Activated B cell treated with CpG ODN at 0.5 μM for 24 hours (primary cell): ENCODE data around the gene ZNF189. TPM values are rescaled to one million over a fixed set of nuclear protein-coding genes. Genes with fewer than 3 reads are reported as not detected.

Source experiments
- ATAC-seq: fragments of 200-7000 bp; cut with Tn5 transposase; one replicate; pipeline ENCODE4 v1.10.0; 2021; ENCODE audit warnings: low read depth, mild to moderate bottlenecking, moderate library complexity
- CTCF ChIA-PET: fragments of 350-600 bp; sonication (Branson Sonifier 250); formaldehyde crosslinking; loops from one replicate; lab custom pipeline; 2021; ENCODE audit warnings: antibody characterized with exemption; lab: Charles Lee
- POLR2A ChIA-PET: fragments of 350-600 bp; sonication (Branson Sonifier 250); formaldehyde crosslinking; loops from one replicate; lab custom pipeline; 2021; ENCODE audit warnings: antibody characterized with exemption; lab: Charles Lee
- DNase-seq: peaks from one replicate; pipeline ENCODE4 v3.0.0; 2022
- H3K27ac Mint-ChIP-seq: one replicate; pipeline ENCODE4 v1.8.0; 2020; ENCODE audit warnings: mixed read lengths
- H3K27me3 Mint-ChIP-seq: one replicate; pipeline ENCODE4 v1.8.0; 2021; ENCODE audit warnings: mixed read lengths
- H3K36me3 Mint-ChIP-seq: one replicate; pipeline ENCODE4 v1.8.0; 2021; ENCODE audit warnings: low read depth, mixed read lengths
- H3K4me1 Mint-ChIP-seq: one replicate; pipeline ENCODE4 v1.8.0; 2021; ENCODE audit warnings: mixed read lengths
- H3K4me3 Mint-ChIP-seq: one replicate; pipeline ENCODE4 v1.8.0; 2020; ENCODE audit warnings: mild to moderate bottlenecking, mixed read lengths
- H3K9me3 Mint-ChIP-seq: one replicate; pipeline ENCODE4 v1.8.0; 2020; ENCODE audit warnings: mixed read lengths
- intact Hi-C: fragments of 100-400 bp; cut with micrococcal nuclease; formaldehyde crosslinking; loops from one replicate; pipeline ENCODE4 v1.15.1; 2024
- total RNA-seq: library from RNA; stranded (reverse); gene quantifications from 2 replicates; pipeline ENCODE4 v1.2.3, GENCODE V29; 2022
- TF ChIP-seq, protein P1 (sequence below): fragments of 200-600 bp; IDR thresholded peaks from one replicate; pipeline ENCODE4 v1.8.0; 2022; ENCODE audit warnings: antibody characterized with exemption, mild to moderate bottlenecking

The ZNF189 gene
- total RNA-seq, 1 donor from 2014 or later = 21.1 TPM

DNA sequence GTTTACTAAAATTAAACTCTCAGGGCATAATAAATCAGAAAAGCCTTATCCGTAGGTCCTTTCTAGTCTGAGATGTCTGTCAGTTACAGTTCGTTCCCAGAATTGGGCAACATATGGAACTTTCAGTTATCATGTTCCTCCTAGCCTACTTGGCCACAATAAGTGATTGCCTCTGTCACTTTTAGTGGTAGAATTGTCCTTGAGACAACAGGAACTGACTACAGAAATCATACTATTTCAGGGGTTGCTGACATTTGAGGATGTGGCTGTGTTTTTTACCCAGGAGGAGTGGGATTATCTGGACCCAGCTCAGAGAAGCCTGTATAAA is 956 bp downstream of the ZNF189 start:
- no peaks in the 10 kb centered on the region for H3K27me3 Mint-ChIP-seq
- peaks cover 78% of the 10 kb centered on the region for H3K36me3 Mint-ChIP-seq
- no peak for DNase-seq
- TF ChIP-seq, protein P1, sequence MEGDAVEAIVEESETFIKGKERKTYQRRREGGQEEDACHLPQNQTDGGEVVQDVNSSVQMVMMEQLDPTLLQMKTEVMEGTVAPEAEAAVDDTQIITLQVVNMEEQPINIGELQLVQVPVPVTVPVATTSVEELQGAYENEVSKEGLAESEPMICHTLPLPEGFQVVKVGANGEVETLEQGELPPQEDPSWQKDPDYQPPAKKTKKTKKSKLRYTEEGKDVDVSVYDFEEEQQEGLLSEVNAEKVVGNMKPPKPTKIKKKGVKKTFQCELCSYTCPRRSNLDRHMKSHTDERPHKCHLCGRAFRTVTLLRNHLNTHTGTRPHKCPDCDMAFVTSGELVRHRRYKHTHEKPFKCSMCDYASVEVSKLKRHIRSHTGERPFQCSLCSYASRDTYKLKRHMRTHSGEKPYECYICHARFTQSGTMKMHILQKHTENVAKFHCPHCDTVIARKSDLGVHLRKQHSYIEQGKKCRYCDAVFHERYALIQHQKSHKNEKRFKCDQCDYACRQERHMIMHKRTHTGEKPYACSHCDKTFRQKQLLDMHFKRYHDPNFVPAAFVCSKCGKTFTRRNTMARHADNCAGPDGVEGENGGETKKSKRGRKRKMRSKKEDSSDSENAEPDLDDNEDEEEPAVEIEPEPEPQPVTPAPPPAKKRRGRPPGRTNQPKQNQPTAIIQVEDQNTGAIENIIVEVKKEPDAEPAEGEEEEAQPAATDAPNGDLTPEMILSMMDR = no peak
- no peak for ATAC-seq
- intact Hi-C loops = loop anchor here (2.0 to 5.0 kb wide), 3 partner anchors 987 to 1577 kb away; partner anchors contain the start of genes ERP44, INVS and NR4A3
- CTCF ChIA-PET = no interaction called here
- POLR2A ChIA-PET = interaction anchor here (0.7 to 2.3 kb wide), 4 partner anchors 11 to 134 kb away, joined by 3 to 23 read pairs (median 4); partner anchors contain the start of gene RNF20
- peak overlapping the region; percentile 97 for H3K4me3 Mint-ChIP-seq
- H3K27ac Mint-ChIP-seq = no peak overlapping the region
- peaks cover 70% of the 10 kb centered on the region for H3K4me1 Mint-ChIP-seq
- peaks cover 13% of the 10 kb centered on the region for H3K9me3 Mint-ChIP-seq

DNA sequence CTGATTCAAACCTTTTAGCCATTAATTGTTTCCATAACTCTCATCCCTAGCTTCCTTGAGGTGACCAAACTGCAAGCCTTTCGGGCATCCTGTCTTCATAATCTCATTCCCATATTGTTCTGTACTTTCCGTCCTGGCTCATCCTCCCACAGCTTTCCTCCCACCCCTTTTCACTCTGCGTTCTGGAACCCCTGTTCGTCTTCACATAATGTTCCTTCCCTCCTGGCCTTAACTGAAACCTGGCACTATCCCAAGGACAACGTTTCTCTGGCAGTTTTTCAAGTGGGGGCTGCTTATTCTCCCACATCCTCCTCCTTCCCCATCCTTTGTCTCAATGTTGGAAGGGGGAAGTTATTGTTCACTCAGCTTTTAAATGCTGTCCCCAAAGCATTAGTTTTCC is 1.5 kb downstream of the ZNF189 start:
- CTCF ChIA-PET = no interaction called here
- POLR2A ChIA-PET = no interaction called here
- H3K4me1 Mint-ChIP-seq = peaks cover 65% of the 10 kb centered on the region

DNA sequence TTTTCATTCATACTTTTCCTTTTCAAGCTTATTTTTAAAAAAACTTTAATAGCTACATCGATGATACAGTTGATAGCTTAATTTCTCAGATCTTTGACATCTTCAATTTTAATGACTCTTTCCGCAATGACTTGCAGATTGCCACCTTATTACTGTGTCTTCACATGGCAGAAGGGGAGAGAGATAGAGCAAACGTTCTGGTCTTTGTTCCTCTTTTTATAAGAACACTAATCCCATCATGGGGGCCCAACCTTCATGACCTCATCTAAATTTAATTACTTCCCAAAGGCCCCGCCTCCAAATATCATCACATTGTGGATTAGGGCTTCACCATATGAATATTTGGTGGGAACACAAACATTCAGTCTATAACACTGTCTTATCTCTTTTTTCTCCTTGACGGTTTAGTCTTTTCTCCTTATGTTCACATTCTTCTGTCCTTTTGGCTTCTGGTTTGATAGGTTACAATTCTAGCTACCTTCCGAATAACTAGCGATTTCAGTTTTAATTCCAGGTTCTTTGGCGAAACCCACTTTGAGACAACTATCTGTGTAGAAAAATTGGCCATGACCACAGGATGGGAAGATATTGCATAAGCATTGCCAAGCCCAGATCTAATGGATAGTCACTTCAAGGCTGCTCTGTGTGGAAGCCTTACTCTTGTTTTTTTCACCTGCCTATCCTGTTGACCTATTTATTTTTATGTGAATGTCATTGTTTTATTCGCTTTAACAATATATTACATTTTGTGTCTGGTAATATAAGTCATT is 5.0 kb downstream of the ZNF189 start:
- DNase-seq = no peak
- intact Hi-C loops = no loop called here
- POLR2A ChIA-PET = no interaction called here
- ATAC-seq = no peak
- TF ChIP-seq, protein P1 = no peak
- CTCF ChIA-PET = interaction anchor here (1.1 kb wide), 1 partner anchor 45 kb away, joined by 3 read pairs; no protein-coding TSS in a partner anchor
- peaks cover 35% of the 10 kb centered on the region for H3K4me1 Mint-ChIP-seq
- H3K4me3 Mint-ChIP-seq = no peak overlapping the region
- no peak overlapping the region for H3K27ac Mint-ChIP-seq
- H3K36me3 Mint-ChIP-seq = peaks cover 90% of the 10 kb centered on the region
- peaks cover 47% of the 10 kb centered on the region for H3K9me3 Mint-ChIP-seq
- no peaks in the 10 kb centered on the region for H3K27me3 Mint-ChIP-seq

More for the DNA sequence above, 1.5 kb downstream of the ZNF189 start:
- peaks cover 18% of the 10 kb centered on the region for H3K9me3 Mint-ChIP-seq
- H3K4me3 Mint-ChIP-seq = peak overlapping the region; percentile 97
- TF ChIP-seq, protein P1 = no peak
- intact Hi-C loops = no loop called here
- no peak for ATAC-seq
- DNase-seq = no peak
- peaks cover 78% of the 10 kb centered on the region for H3K36me3 Mint-ChIP-seq
- H3K27ac Mint-ChIP-seq = no peak overlapping the region
- no peaks in the 10 kb centered on the region for H3K27me3 Mint-ChIP-seq

DNA sequence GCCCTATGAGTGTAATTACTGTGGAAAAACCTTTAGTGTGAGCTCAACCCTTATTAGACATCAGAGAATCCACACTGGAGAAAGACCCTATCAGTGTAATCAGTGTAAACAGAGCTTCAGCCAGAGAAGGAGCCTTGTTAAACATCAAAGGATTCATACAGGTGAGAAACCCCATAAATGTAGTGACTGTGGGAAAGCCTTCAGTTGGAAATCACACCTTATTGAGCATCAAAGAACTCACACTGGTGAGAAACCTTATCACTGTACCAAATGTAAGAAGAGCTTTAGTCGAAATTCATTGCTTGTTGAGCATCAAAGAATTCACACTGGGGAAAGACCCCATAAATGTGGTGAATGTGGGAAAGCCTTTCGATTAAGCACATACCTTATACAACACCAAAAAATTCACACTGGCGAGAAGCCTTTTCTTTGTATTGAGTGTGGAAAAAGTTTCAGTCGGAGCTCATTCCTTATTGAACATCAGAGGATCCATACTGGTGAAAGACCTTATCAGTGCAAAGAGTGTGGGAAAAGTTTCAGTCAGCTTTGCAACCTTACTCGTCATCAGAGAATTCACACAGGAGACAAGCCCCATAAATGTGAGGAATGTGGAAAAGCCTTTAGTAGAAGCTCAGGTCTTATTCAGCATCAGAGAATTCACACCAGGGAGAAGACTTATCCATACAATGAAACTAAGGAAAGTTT is 9.9 kb downstream of the ZNF189 start:
- TF ChIP-seq, protein P1 = no peak
- Mint-ChIP-seq H3K27ac (no peak overlapping the region), H3K9me3 (peaks cover 54% of the 10 kb centered on the region), H3K36me3 (peaks cover 81% of the 10 kb centered on the region), H3K4me1 (no peaks in the 10 kb centered on the region), H3K27me3 (no peaks in the 10 kb centered on the region), H3K4me3 (no peak overlapping the region)
- DNase-seq (no peak), ATAC-seq (no peak)
- CTCF ChIA-PET = no interaction called here
- POLR2A ChIA-PET = interaction anchor here (0.6 kb wide), 1 partner anchor 810 kb away, joined by 3 read pairs; no protein-coding TSS in a partner anchor
- intact Hi-C loops = no loop called here

DNA sequence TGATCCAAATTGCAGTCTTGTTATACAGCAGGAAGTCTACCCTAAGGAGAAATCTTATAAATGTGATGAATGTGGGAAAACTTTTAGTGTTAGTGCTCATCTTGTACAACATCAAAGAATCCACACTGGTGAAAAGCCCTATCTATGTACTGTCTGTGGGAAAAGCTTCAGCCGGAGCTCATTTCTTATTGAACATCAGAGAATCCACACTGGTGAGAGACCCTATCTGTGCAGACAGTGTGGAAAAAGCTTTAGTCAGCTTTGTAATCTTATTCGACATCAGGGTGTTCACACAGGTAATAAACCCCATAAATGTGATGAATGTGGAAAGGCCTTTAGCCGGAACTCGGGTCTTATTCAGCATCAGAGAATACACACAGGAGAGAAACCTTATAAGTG is 10.4 kb downstream of the ZNF189 start:
- Mint-ChIP-seq H3K4me3 (no peak overlapping the region), H3K27ac (no peak overlapping the region), H3K36me3 (peaks cover 78% of the 10 kb centered on the region), H3K27me3 (no peaks in the 10 kb centered on the region), H3K9me3 (peaks cover 52% of the 10 kb centered on the region), H3K4me1 (no peaks in the 10 kb centered on the region)
- DNase-seq (no peak), ATAC-seq (no peak)
- ChIA-PET POLR2A (no interaction called here), CTCF (no interaction called here)
- intact Hi-C loops = no loop called here
- TF ChIP-seq, protein P1 = no peak
